HCT116 (cell line): ENCODE measurements around the gene ADGRV1. TPM values are rescaled to one million over a fixed set of nuclear protein-coding genes. Genes with fewer than 3 reads are reported as not detected.

Experiments used
- ATAC-seq: fragments of 200-7000 bp; cut with Tn5 transposase; 2 replicates; pipeline ENCODE4 v1.9.1; 2020; ENCODE audit warnings: mild to moderate bottlenecking, moderate library complexity
- BruUV-seq: library from RNA; stranded (reverse); fragments of 400-500 nt; replicated peaks from 2 replicates; lab custom pipeline; 2021; lab: Mats Ljungman, UMichigan
- CTCF ChIA-PET: fragments of 300-600 bp; sonication (Branson Sonifier 250); formaldehyde crosslinking; loops from one replicate; lab custom pipeline; 2021; ENCODE audit warnings: antibody characterized with exemption; lab: Charles Lee
- POLR2A ChIA-PET: fragments of 300-600, 350-600 bp; sonication (Branson Sonifier 250); formaldehyde crosslinking; loops from one replicate; lab custom pipeline; 2021; ENCODE audit warnings: antibody characterized with exemption; lab: Charles Lee
- RAD21 ChIA-PET, 2 experiments: fragments of 300-600 bp; sonication (Branson Sonifier 250); formaldehyde crosslinking; loops; one replicate each; lab custom pipeline; 2023; ENCODE audit warnings: low total read pairs in 2 of 2; ENCODE audit not compliant: uncharacterized antibody in 2 of 2, unreplicated experiment in 2 of 2, low non-redundant PET in 1 of 2; lab: Charles Lee
- DNase-seq: peaks from one replicate; pipeline ENCODE4 v3.0.0-alpha.2; 2010; ENCODE audit warnings: low read depth, low spot score
- H2AFZ ChIP-seq: fragments of 200-600 bp; shearing (Covaris generic), sonication (generic); 2 replicates; pipeline ENCODE4 v1.6.1; 2017; ENCODE audit warnings: low read depth, mixed run types, mixed read lengths, antibody characterized with exemption, low read length; ENCODE audit not compliant: poor library complexity, severe bottlenecking
- H3K27ac ChIP-seq: 2 replicates; pipeline ENCODE4 v1.5.1; 2012; ENCODE audit warnings: low read depth, low read length
- H3K27me3 ChIP-seq: fragments of 200-600 bp; sonication (generic); 2 replicates; pipeline ENCODE4 v1.6.1; 2016; ENCODE audit warnings: mixed run types, low read length, mixed read lengths; ENCODE audit not compliant: insufficient read depth
- H3K36me3 ChIP-seq, 2 experiments: fragments of 200-500 bp in 1 of 2; fragments of 200-600 bp in 1 of 2; sonication (Bioruptor generic) in 1 of 2; sonication (generic) in 1 of 2; 2 replicates each; pipeline versions ENCODE4 v1.5.1 to v1.6.1; 2014 to 2016; ENCODE audit warnings: low read length in 2 of 2, inconsistent platforms in 1 of 2, mixed read lengths in 1 of 2, mixed run types in 1 of 2; ENCODE audit not compliant: insufficient read depth in 2 of 2, control insufficient read depth in 1 of 2
- H3K4me1 ChIP-seq, 2 experiments: fragments of 200-600 bp in 1 of 2; sonication (generic) in 1 of 2; 2 replicates each; pipeline versions ENCODE4 v1.5.1 to v1.6.1; 2012 to 2017; ENCODE audit warnings: low read length in 2 of 2, inconsistent platforms in 1 of 2, mild to moderate bottlenecking in 1 of 2, mixed read lengths in 1 of 2, mixed run types in 1 of 2, moderate library complexity in 1 of 2; ENCODE audit not compliant: insufficient read depth in 2 of 2, control insufficient read depth in 1 of 2
- H3K4me2 ChIP-seq: fragments of 200-600 bp; sonication (generic); 2 replicates; pipeline ENCODE4 v1.6.1; 2017; ENCODE audit warnings: mixed run types, low read length, mixed read lengths
- H3K4me3 ChIP-seq, 2 experiments: fragments of 200-600 bp in 1 of 2; sonication (generic) in 1 of 2; replicated peaks in 1 of 2; 2 replicates each; pipeline ENCODE4 v1.5.1; 2011 to 2016; ENCODE audit warnings: low read length in 2 of 2, control low read depth in 1 of 2, low read depth in 1 of 2, mild to moderate bottlenecking in 1 of 2, mixed read lengths in 1 of 2, mixed run types in 1 of 2
- H3K79me2 ChIP-seq: fragments of 200-600 bp; sonication (generic); 2 replicates; pipeline ENCODE4 v1.6.1; 2017; ENCODE audit warnings: mild to moderate bottlenecking, mixed run types, low read length, moderate library complexity, mixed read lengths; ENCODE audit not compliant: insufficient read depth
- H3K9ac ChIP-seq: fragments of 200-600 bp; sonication (generic); 2 replicates; pipeline ENCODE4 v1.6.1; 2016; ENCODE audit warnings: low read length, mixed read lengths
- H3K9me2 ChIP-seq: fragments of 200-600 bp; sonication (generic), shearing (Covaris generic); 2 replicates; pipeline ENCODE4 v1.6.1; 2017; ENCODE audit warnings: mixed run types, mild to moderate bottlenecking, moderate library complexity; ENCODE audit not compliant: insufficient read depth
- H3K9me3 ChIP-seq, 2 experiments: fragments of 200-500 bp in 1 of 2; fragments of 200-600 bp in 1 of 2; sonication (Bioruptor generic) in 1 of 2; sonication (generic) in 1 of 2; 2 replicates each; pipeline ENCODE4 v1.6.1; 2014 to 2017; ENCODE audit warnings: low read length in 2 of 2, mixed read lengths in 2 of 2, inconsistent platforms in 1 of 2, low read depth in 1 of 2, mild to moderate bottlenecking in 1 of 2, mixed run types in 1 of 2, moderate library complexity in 1 of 2; ENCODE audit not compliant: control insufficient read depth in 1 of 2, insufficient read depth in 1 of 2
- H4K20me1 ChIP-seq: fragments of 200-600 bp; sonication (generic), shearing (Covaris generic); 2 replicates; pipeline ENCODE4 v1.6.1; 2017; ENCODE audit warnings: mixed run types, mild to moderate bottlenecking, moderate library complexity; ENCODE audit not compliant: insufficient read depth
- CBX3 ChIP-seq: IDR thresholded peaks from 2 replicates; pipeline ENCODE4 v1.6.1; 2012; ENCODE audit warnings: low read depth
- CTCF ChIP-seq, 3 experiments: fragments of 200-600 bp in 1 of 3; sonication (generic) in 1 of 3; IDR thresholded peaks in 2 of 3; conservative IDR thresholded peaks in 1 of 3; 2 replicates each; pipeline ENCODE4 v1.5.1; 2012 to 2017; ENCODE audit warnings: low read depth in 2 of 3, low read length in 2 of 3, antibody characterized with exemption in 1 of 3, borderline replicate concordance in 1 of 3, control low read depth in 1 of 3, mild to moderate bottlenecking in 1 of 3, mixed read lengths in 1 of 3, mixed run types in 1 of 3, moderate library complexity in 1 of 3; ENCODE audit not compliant: insufficient read depth in 1 of 3
- ELF1 ChIP-seq: IDR thresholded peaks from 2 replicates; pipeline ENCODE4 v1.6.1; 2012; ENCODE audit warnings: low read depth, borderline replicate concordance
- EZH2 ChIP-seq: fragments of 200-600 bp; sonication (generic); IDR thresholded peaks from 2 replicates; pipeline ENCODE4 v1.6.1; 2017; ENCODE audit warnings: antibody characterized with exemption, mixed run types
- JUND ChIP-seq: IDR thresholded peaks from 2 replicates; pipeline ENCODE4 v1.6.1; 2012
- MAX ChIP-seq: IDR thresholded peaks from 2 replicates; pipeline ENCODE4 v1.6.1; 2012
- POLR2A ChIP-seq: IDR thresholded peaks from 2 replicates; pipeline ENCODE4 v1.7.0; 2011; ENCODE audit warnings: borderline replicate concordance; ENCODE audit not compliant: insufficient read depth, insufficient read length; ENCODE audit errors: extremely low read depth
- POLR2AphosphoS5 ChIP-seq: IDR thresholded peaks from 2 replicates; pipeline ENCODE4 v1.6.1; 2011; ENCODE audit warnings: mild to moderate bottlenecking, low read depth, low read length, moderate library complexity
- RAD21 ChIP-seq: IDR thresholded peaks from 2 replicates; pipeline ENCODE4 v1.6.1; 2012; ENCODE audit warnings: low read depth, mild to moderate bottlenecking
- SIN3A ChIP-seq: IDR thresholded peaks from 2 replicates; pipeline ENCODE4 v1.6.1; 2012; ENCODE audit warnings: low read depth
- SP1 ChIP-seq: IDR thresholded peaks from 2 replicates; pipeline ENCODE4 v1.6.1; 2012; ENCODE audit warnings: low read depth
- TCF7L2 ChIP-seq: IDR thresholded peaks from 2 replicates; pipeline ENCODE4 v1.7.0; 2011; ENCODE audit warnings: borderline replicate concordance, inconsistent platforms; ENCODE audit not compliant: insufficient read depth, insufficient read length; ENCODE audit errors: extremely low read depth
- ZFX ChIP-seq: fragments of 450-650 bp; IDR thresholded peaks from 2 replicates; pipeline ENCODE4 v1.6.1; 2017
- ZNF274 ChIP-seq: fragments of 200-500 bp; sonication (Bioruptor generic); IDR thresholded peaks from 2 replicates; pipeline ENCODE4 v1.6.1; 2014; ENCODE audit warnings: mild to moderate bottlenecking, low read depth, low read length, inconsistent platforms
- intact Hi-C: fragments of 100-400 bp; cut with micrococcal nuclease; formaldehyde crosslinking; loops from 2 replicates; pipeline ENCODE4 v1.10.0; 2022
- total RNA-seq: library from RNA; stranded (reverse); gene quantifications from one replicate; pipeline ENCODE4 v1.2.1, GENCODE V29; 2021; ENCODE audit not compliant: unreplicated experiment

Gene ADGRV1
- total RNA-seq, 1 experiment from 2014 or later: 6.0 TPM

DNA sequence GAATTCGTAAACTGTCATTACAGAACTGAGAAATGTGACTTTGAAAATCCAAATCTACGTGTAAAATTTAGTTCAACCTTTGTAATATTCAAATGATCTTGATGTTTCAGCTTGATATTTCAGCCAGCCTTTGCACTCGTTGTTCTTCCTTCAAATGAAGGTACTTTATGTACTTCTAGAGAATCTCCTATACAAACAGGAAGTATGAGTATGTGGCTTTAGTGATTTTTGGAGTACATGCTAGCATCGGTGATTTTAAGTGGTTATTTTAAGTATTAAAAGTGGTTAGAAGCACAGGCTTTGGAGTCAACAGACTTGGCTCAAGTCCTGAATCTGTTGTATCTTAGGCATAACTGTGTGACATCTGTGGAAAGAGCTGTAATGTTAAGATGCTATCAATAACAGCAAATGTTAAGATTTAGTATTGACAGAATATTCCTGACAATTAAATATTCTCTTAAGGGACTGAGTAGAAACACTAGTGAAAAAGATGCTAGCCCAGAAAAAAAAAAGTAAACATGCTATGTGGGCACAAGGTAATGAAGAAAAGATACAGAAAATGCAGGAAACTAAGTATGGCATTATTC lies 398.0 kb downstream of the ADGRV1 start:
- Histone ChIP-seq H3K27me3 (no peaks in the 10 kb centered on the region), H3K27ac (no peak overlapping the region), H2AFZ (no peak overlapping the region), H3K9ac (no peak overlapping the region), H3K4me1 (no peaks in the 10 kb centered on the region), H3K9me3 (no peaks in the 10 kb centered on the region), H3K79me2 (no peaks in the 10 kb centered on the region), H4K20me1 (no peaks in the 10 kb centered on the region), H3K36me3 (no peaks in the 10 kb centered on the region), H3K9me2 (no peaks in the 10 kb centered on the region), H3K4me3 (no peak overlapping the region), H3K4me2 (no peak overlapping the region)
- ChIA-PET CTCF (no interaction called here), POLR2A (no interaction called here), RAD21 (no interaction called here)
- intact Hi-C loops: no loop called here
- BruUV-seq: no TSS peak
- TF ChIP-seq ZNF274: no peak
- TF ChIP-seq POLR2A: no peak
- TF ChIP-seq JUND: no peak
- TF ChIP-seq MAX: no peak
- no peak for TF ChIP-seq SIN3A
- no peak for TF ChIP-seq EZH2
- no peak for TF ChIP-seq RAD21
- TF ChIP-seq CBX3: no peak
- no peak for TF ChIP-seq SP1
- TF ChIP-seq TCF7L2: no peak
- no peak for TF ChIP-seq POLR2AphosphoS5
- TF ChIP-seq ZFX: no peak
- TF ChIP-seq ELF1: no peak
- TF ChIP-seq CTCF (IDR thresholded peaks at IDR 0.05 in 2 of 3, conservative IDR thresholded peaks at IDR 0.05 in 1 of 3; ENCODE audit: borderline replicate concordance in 1 of 3, insufficient read depth in 1 of 3, low read depth in 2 of 3, low read length in 2 of 3): no peak
- no peak for DNase-seq
- ATAC-seq: no peak
